NT2/D1 (cell line): ENCODE measurements around the gene ZBTB46.

Experiments
- SUZ12 ChIP-seq: IDR thresholded peaks from 2 replicates; pipeline ENCODE4 v1.6.1; 2011; ENCODE audit not compliant: insufficient read length, insufficient read depth; ENCODE audit errors: extremely low read depth
- YY1 ChIP-seq: IDR thresholded peaks from 2 replicates; pipeline ENCODE4 v1.6.1; 2011; ENCODE audit not compliant: insufficient read length, insufficient read depth

- no peak for TF ChIP-seq SUZ12
- no peak for TF ChIP-seq YY1
These were observed 128.9 kb downstream of the ZBTB46 start for GRCh38 chr20:63702036-63702665.
